GM19397 (cell line): ENCODE results near the gene MED4.
A peak's percentile ranks its signal among the peaks of the same experiment; 100 is the strongest.

Source experiments
- ATAC-seq: cut with Tn5 transposase; IDR thresholded peaks from one replicate; pipeline ENCODE4 v1.9.1; 2021; ENCODE audit warnings: mild to moderate bottlenecking, moderate library complexity; ENCODE audit not compliant: unreplicated experiment

The MED4 gene

GRCh38 chr13:48038761-48039160 lies 56.1 kb downstream of the MED4 start:
- no peak for ATAC-seq

- ATAC-seq = peak; percentile 94
Measured at GRCh38 chr13:48037346-48038173, 57.3 kb downstream of the MED4 start, which contains the start of gene NUDT15. NUDT15 (plus strand) TSS chr13:48037726; CDS start chr13:48037747, 21 bp downstream.

- no peak for ATAC-seq
Measured at GRCh38 chr13:48029859-48030258, 65.0 kb downstream of the MED4 start.

GRCh38 chr13:48028066-48028465 lies 66.8 kb downstream of the MED4 start:
- ATAC-seq = no peak
